ENCODE data around the gene TBCK.

- no peak for TF ChIP-seq CTCF (conservative IDR thresholded peaks at IDR 0.05 in 1 of 2, IDR thresholded peaks at IDR 0.05 in 1 of 2; ENCODE audit: extremely low read depth in 1 of 2, insufficient read depth in 1 of 2, low read depth in 1 of 2, low read length in 2 of 2)
- TF ChIP-seq EZH2 (IDR thresholded peaks at IDR 0.05; ENCODE audit: borderline replicate concordance, low read length): no peak
These were observed 235.6 kb downstream of the TBCK start for GRCh38 chr4:106080376-106080775.

Measured in mammary epithelial cell (primary cell).